Mammary epithelial cell (primary cell): ENCODE measurements around the gene HTATSF1.

Source experiments
- EZH2 ChIP-seq: IDR thresholded peaks from 2 replicates; pipeline ENCODE4 v1.6.1; 2012; ENCODE audit warnings: low read length, inconsistent platforms, borderline replicate concordance
- TF ChIP-seq, protein P1 (sequence below), 2 donors: IDR thresholded peaks in 1 of 2; conservative IDR thresholded peaks in 1 of 2; 2 replicates each; pipeline ENCODE4 v1.5.1; 2011 to 2012; ENCODE audit warnings: inconsistent platforms in 2 of 2, low read length in 2 of 2, mild to moderate bottlenecking in 2 of 2, control low read depth in 1 of 2, low read depth in 1 of 2; ENCODE audit not compliant: insufficient read depth in 1 of 2; ENCODE audit errors: extremely low read depth in 1 of 2

DNA sequence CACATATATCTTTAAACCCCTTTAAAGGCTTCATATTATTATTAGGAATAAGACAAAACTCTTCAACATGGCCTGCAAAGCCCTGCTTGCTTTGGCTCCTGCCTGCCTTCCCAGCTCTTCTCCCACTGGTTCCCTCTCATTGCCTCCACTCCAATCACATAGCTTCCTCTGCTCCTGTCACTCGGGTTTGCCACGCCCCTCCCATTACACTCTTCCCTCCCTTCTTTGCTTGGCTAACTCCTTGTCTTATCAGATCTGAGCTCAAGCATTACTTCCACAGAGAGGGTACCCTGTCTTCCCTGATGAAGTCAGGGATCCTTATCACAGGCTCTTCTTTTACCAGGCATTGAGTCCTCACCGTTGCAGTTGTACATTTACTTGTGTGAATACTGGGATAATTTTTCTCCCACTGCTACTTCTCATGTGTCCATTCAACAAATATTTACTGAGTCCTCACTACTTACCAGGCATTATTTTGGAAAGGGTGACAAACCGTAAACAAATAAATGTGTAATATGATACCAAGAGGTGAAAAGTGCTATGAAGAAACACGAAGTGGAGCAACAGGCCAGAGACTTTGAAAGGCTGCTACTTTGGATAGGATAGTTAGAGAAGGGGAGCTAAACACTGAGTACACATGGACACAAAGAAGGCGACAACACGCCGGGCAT, 31.4 kb downstream of the HTATSF1 start:
- TF ChIP-seq, protein P1, sequence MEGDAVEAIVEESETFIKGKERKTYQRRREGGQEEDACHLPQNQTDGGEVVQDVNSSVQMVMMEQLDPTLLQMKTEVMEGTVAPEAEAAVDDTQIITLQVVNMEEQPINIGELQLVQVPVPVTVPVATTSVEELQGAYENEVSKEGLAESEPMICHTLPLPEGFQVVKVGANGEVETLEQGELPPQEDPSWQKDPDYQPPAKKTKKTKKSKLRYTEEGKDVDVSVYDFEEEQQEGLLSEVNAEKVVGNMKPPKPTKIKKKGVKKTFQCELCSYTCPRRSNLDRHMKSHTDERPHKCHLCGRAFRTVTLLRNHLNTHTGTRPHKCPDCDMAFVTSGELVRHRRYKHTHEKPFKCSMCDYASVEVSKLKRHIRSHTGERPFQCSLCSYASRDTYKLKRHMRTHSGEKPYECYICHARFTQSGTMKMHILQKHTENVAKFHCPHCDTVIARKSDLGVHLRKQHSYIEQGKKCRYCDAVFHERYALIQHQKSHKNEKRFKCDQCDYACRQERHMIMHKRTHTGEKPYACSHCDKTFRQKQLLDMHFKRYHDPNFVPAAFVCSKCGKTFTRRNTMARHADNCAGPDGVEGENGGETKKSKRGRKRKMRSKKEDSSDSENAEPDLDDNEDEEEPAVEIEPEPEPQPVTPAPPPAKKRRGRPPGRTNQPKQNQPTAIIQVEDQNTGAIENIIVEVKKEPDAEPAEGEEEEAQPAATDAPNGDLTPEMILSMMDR (conservative IDR thresholded peaks at IDR 0.05 in 1 of 2, IDR thresholded peaks at IDR 0.05 in 1 of 2; ENCODE audit: extremely low read depth in 1 of 2, insufficient read depth in 1 of 2, low read depth in 1 of 2, low read length in 2 of 2) = no peak
- TF ChIP-seq EZH2 = no peak
